OCI-M1 (cell line): ENCODE results near the gene PCID2.
"Not testable (repeated sequence)": the region's sequence is repeated elsewhere in the genome, so short reads cannot be mapped to it uniquely, and the experiment has no call there.

ENCODE experiments used
- DNase-seq: peaks from one replicate; lab custom pipeline; 2025; lab: John Stamatoyannopoulos, UW

The PCID2 gene

DNA sequence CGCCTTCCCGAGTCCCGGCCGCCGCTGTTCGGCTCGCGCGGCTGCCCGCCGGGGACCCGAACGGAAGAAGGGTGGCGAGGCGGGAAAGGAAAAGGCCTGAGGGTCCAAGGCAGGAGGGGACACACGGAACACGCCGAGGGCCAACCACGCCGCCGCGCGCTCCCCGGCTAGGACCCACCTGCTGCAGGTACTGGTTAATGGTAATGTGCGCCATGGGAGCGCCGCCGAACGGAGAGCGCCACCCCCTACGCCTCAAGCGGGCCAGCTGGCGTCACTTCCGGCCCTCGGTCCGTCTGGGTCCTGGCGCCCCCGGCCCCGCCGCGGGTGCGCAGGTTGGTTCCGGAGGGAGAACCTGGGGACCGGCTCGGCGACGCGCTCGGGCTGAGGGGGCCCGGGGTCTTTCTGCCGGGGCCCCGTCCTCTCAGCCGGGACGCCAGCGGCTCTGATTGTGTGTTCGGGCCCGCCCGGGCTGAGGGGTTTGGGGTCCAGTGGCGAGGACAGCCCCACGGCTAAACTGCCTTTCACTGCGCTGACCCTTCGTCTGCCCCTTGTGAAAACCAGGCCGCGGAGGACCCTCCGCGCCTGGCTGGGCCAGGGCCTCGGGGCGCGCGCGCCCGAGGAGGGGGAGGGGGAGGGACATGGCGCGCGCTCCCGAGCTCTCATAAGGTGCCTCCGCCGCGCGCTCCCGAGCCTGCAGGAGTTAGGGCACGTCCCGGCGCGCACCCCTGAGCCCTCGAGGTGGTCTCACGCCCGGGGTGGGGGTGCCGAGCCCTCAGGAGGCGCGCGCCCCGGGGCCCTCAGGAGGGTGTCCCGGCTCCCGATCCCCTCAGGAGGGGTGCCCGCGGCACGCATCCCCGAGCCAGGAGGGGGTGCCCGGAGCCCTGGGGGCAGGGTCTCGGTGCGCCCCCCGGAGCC, at the start of gene PCID2:
Gene PCID2 (minus strand): TSS at position 249 of the 915 bp plus-strand sequence. CDS start 35 bp downstream, at position 214.
- peak; percentile 93 for DNase-seq

DNA sequence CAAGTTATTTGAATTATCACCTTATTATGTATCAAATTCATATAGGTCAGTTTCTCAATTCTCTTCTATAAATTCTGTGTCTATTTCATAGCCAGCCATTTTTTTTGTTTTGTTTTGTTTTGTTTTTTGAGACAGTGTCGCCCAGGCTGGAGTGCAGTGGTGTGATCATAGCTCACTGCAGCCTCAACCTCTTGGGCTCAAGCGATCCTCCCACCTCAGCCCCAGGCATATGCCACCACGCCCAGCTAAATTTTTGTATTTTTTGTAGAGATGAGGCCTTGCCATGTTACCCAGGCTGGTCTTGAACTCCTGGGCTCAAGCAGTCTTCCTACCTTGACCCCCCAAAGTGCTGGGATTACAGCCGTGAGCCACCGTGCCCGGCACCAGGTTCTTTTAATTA, 49.4 kb upstream of the PCID2 start:
- DNase-seq, result not testable (repeated sequence)

DNA sequence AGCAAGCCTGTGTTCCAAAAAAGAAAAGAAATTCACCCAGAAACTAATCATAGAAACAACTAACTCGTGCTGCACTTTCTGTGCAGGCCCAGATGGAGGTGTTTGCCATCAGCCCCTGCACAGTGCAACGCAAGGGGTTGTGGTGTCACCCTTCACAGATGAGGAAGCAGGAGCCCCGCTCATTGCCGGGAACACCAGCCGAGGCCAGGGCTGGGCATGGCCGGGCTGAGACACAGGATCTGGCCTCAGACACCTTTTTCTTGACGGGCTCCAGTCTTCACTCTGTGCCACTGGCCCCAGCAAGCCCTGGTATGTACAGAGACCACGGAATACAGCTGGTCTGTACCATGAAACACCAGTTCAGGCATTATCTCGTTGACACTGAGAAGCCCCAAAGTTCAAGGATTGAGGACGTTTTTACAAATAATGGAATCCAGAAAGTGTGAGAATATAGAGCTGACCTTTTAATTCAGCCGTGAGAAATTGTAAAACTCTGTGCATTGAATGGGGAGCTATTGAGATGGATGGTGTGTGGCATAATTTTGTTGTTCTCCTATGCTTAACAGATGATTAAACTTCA, 44.1 kb upstream of the PCID2 start:
- DNase-seq, result no peak

DNA sequence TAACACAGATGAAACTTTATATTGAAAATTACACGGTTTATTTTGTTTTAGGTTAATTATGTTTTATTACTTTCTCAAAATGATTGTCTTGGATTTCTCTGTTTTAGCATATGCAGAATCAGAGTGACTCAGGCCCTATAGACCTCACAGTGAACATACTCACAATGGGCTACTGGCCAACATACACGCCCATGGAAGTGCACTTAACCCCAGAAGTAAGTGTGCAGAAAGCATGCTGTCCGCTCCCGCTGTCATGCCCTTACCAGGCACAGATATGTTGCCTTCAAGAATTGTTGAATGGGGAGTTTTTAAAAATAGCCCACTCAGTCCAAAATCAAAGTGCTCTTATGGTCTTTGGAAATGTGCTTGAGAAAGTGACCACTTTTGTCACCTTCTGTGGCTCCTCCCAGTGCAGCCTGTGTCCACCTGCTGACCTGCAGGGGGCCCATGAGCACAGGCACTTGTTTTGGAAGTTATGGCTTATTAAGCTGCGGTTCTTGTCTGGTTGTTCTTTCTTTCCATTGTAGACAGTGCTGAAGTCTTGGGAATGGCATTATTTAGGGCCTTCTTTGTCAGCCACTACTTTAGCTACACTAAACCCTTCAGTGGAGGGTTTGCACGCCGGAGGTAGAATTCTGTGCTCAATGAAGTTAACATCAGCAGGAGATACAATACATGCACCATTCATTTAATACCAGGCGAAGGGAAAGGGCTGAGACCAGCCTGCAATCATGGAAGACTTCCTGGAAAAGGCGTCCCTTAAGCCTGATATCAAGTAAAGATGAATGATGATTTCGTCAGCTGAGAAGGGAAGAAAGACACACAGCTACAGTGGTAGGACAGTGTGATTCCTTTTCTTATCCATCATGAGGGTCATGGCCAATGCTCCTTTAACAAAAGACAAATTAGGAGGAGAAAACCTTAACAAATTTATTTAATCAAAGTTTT, 37.7 kb upstream of the PCID2 start:
- no peak for DNase-seq

DNA sequence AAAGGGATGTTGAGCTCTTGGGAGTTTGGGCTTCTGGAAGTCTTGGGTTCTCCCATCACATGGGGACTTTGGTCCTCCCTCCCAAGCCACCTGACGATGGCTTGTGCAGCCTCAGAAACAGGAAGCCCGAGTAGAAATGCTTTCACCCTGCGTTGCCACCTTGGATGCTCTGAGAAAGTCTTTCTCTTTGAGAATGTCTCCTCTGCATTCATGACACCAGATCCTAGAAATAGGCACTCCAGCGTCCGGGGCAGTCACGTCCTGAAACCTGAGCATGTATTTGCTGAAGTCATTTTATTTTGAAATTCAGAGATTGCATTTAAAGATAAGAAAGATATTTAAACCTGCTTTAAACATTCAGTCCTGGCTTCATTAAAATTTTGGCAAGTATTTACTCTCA, 35.4 kb upstream of the PCID2 start:
- DNase-seq, result no peak

DNA sequence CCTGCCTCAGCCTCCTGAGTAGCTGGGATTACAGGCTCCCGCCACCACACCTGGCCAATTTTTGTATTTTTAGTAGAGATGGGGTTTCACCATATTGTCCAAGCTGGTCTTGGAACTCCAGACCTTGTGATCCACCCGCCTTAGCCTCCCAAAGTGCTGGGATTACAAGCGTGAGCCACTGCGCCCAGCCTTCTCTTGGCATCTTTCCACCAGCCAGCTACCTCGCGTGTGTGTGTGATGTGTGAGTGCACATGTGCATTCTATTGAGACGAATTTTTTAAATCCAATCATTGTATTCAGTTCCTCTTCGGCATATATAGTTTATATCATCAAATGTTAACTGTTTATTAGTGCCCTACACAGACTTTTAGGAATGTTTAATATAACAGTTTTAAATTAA, 33.2 kb upstream of the PCID2 start:
- DNase-seq, result not testable (repeated sequence)

DNA sequence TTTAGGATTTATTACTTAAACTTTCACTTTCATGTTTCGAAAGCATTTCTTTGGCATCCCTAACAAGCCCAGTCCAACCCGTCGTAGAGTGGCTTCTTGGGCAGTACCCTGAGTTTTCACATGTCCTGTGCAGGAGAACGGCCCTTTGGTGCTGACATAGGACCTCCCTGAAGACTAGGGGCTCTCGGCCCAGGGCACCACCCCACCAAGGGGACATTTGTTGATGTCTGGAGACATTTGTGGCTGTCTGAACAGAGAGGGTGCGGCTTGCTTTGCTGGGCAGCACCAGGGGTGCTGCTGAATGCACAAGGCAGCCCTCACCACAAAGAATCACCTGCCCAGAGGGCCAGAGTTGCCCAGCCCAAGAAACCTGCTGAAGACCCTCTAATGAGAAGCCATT, 31.5 kb upstream of the PCID2 start:
- no peak for DNase-seq

DNA sequence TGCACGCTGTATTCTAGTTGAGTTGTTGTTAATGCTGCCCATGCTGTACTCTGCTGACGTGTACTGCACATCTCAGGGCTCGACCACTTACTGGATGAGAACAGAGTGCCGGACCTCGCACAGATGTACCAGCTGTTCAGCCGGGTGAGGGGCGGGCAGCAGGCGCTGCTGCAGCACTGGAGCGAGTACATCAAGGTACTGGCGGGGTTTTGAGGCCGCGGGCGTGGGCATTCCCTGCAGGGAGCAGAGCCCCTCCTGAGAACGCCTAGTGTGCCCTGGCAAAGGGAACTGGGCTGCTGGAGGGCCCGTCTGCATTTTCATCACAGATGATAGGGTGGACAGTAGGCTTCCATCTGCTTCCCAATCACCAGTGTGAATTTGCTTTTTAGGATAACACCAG, 30.9 kb upstream of the PCID2 start:
- DNase-seq, result no peak

DNA sequence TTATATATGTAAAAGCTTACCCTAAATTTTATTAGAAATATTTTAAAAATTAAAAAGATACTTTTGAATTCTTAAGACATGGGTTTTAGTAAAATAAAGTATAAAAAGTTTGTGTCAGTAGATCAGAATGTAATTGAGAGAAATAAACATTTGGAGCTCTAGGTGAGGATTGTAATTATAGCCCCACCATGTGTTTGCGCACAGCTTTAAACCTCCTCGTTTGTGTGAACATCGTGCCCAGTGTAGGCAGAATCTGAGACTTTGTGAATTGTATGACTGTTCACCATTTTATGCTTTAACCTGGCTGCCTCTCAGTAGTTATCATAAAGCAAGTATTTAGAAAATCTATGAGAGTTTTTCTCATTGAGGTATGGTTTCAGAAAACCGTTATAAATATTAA, 30.1 kb upstream of the PCID2 start:
- no peak for DNase-seq

DNA sequence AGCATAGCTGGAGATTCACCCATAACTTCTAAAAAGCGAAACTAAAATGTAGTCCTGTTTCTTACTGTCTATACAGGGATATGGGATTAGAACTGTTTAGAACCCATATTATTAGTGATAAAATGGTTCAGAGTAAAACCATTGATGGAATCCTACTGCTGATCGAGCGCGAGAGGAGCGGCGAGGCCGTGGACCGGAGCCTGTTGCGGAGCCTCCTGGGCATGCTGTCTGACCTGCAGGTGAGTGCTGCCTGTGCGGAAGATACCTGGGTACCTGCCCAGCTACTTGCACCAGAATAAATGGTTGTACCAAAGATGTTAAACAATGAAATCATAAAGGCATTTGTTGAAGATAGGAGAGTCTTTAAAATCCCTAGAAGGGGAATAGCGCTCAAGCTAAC, 24.6 kb upstream of the PCID2 start:
- no peak for DNase-seq

DNA sequence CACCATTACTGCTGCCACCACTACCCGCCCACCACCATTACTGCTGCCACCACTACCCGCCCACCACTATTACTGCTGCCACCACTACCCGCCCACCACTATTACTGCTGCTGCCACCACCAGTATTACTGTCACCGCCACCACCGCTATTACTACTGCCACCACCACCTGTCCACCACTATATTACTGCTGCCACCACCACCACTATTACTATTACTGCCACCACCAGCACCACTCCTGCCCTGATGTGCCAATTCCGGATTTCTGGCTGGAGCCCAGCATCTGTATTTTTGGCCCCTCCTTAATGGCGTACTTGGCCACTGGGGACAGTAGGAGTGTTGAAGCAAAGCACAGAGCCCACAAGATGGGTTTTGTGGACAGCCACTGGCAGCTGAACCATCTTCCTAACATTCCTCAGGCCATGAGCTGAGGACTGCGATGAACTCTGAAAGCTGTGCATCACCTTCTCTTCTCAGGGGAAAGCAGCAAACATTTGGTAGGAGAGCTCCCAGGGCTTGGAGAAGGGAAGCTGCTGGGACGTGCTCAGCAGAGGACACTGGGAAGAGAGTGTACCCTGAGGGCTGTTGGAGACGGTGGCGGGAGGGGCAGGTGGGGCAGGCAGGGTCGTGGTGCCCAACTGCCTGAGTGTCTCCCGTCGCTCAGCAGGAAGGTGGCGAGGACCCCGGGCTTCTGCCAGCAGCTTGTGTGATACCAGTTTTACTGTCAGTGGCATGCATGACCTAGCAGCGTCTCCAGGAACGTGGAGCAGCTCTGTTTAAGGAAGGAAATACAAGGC, 23.9 kb upstream of the PCID2 start:
- no peak for DNase-seq

DNA sequence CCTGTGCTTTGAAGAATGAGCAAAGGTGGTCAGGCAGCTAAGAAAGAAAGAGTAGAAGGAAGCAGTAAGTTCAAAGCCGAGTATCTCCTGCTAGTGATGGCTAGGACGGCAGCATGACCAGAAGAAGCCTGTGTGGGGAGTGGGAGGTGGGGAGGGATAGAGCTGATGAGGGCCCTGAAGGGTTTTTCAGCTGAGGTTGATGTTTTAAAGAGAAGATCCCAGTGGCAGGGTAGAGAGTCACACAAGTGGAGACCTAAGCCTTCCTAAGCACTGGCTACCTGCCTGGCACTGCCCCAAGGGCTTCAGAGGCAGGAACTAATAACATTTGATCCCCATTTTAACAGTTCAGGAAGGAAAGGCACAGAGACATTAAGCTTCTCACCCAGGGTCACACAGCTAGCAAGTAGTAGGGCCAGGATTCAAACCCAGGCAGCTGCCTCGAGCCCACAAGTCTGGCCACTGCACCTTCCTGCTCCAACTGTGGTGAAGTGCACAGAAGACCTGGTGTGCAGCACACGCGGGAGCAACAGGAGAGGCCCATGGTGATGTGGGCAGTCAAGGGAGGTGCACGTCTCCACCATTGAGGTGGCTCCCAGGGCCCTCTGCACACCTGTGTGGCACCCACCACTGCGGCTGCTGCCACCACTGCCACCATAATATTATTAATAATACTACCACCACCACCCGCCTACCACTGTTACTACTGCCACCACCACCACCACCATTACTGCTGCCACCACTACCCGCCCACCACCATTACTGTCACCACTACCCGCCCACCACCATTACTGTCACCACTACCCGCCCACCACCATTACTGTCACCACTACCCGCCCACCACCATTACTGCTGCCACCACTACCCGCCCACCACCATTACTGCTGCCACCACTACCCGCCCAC, 23.1 kb upstream of the PCID2 start:
- no peak for DNase-seq

DNA sequence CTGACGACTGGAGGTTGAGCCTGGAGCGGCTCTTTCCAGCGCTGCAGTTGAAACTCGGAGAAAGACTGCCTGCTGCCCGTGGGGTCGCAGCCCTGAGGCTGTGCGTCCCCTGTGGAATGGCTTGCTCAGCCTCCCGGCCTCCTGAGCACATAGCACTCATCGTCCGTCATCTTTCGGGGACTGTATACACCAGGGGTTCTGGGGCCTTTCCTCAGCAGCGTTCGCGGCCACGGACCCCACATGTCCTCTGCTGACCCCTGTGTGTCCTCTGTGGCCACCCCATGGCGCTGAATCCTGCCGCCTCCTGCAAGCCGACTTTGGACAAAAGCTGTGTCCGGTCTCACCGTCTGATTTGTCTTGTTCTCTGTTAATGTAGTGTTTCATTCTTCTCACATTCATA, 21.3 kb upstream of the PCID2 start:
- DNase-seq, result no peak

DNA sequence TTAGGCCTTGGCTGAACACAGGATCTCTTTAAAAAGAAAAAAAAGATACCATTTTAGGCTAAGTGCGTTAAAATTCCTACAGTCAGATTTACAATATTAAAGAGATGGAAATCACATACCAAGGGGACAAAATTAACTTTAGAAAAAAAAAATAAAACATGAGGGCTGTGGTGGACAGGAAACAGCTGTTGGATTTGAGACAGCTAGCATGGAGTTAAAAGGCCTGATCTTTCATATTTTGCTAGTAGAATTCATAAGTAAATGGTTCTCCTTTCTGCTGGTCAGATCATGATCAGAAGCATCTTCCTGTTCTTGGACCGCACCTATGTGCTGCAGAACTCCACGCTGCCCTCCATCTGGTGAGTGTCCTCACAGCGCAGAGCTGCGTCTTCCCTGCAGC, 20.7 kb upstream of the PCID2 start:
- no peak for DNase-seq

DNA sequence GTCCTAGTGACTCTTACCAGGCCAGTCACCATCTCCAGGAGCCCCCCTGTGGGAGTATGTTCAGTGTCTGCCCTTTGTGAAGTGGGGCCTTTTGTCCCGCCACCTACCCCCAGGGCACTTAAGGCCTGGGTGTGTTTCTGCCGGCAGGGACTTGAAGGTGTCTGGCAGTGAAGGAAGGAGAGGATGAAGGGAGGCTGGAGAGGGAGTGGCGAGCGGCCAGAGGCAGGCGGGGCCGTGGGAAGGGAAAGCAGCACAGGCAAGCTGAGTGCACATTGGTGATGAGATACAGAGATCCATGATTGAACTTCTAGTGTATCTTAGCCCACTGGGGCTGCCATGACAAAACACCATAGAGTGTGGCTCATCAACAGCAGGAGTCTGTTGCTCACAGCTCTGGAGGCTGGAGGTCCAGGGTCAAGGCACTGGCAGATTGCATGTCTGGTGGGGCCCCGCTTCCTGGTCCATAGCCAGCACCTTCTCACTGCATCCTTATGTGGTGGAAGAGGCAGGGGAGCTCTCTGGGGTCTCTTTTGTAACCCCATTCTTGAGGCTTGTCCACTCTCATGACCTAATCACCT, 18.5 kb upstream of the PCID2 start:
- no peak for DNase-seq

DNA sequence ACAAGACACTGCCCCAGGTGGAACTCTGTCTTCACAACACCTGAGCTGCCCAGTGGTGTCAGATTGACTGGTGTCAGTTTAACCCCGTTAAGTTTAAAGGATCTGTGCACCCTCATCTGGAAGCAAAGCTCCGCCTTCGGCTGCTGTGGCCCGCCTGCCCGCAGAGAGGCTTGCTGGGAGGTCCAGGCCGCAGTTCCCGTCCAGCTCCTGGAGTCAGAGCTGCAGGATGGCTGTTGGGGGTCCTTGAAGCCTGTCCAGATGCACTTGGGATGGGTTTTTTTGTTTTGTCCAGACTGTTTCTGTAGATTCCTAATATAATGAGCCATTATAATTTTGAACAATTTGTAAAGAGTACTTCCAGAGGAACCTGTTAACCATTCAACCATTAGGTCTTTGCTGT, 17.0 kb upstream of the PCID2 start:
- no peak for DNase-seq

DNA sequence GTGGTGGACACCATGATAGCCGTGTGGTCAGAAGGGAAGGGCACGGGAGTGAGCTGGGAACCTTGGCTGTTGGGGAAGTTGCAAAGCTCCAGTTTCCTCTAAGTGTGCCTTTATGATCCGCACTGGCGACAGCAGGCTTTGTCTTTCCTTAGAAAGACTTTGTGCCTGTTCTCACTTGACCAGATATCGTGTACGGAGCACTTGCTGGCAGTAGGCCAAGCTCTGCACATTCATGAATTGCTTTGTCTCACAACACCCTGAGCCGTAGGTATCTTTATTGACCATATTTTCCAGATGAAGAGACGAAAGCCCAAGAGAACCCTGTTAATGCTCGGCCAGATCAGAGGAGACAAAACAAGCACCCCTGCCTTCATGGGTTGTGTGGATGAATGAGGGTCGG, 16.0 kb upstream of the PCID2 start:
- DNase-seq, result no peak

DNA sequence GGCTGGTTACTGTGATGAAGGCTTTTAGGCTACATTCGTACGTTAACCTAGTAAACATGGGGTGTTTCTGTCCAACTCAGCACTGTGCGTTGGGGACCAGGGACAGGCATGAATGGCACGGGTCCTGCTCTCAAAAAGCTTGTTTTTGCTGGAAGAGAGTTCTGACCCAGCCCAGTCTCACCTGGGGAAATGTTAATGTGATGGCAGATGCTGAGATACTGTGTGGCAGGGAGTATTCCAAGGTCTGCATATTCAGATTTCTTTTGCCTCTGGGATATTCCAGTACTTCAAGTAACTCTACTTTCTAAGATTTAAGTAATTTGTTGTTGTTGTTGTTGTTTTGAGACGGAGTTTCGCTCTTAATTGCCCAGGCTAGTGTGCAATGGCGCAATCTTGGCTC, 14.6 kb upstream of the PCID2 start:
- DNase-seq, result no peak

DNA sequence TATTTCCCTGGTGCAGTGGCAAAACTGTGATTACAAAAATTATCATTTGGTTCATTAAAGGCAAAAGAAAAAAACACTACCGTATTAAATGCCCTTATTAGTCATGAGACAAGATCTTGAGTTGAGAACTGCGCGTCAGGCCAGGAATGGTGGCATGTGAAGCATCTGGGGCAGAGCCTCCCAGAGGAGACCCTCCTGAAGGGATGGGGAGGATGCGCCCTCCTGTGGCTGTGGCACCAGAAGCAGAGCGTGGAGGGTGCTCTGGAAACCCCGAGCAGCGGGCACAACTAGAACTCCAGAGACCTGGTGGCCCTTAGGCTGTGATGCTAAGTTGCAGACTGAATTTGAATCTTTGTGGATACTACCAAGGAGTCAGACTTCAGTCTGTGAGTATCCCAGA, 12.4 kb upstream of the PCID2 start:
- no peak for DNase-seq

DNA sequence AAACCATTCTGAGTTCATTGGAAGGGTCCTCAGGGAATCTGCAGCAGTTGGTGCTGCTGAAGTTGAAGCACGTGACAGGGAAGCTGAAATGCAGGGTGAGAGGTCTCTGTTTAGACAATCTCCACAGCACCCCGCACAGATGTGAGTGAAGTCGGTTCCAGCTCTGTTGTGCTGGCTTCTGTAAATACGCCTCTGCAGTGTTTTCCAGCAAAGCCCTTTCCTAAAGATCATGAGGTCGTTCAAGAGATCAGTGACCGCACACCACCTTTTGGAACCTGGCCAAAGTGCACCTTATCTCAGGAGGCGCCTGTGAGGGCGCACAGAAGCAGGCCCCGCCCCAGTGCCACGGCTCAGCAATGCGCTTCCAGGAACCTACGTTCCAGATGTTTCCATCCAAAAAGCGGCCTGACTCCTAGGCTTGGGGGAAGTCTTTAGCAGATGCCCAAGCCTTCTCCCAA, 11.7 kb upstream of the PCID2 start:
- DNase-seq, result no peak
